CD14-positive monocyte (primary cell): ENCODE data around the gene LRRC7. TPM values are rescaled to one million over a fixed set of nuclear protein-coding genes. Genes with fewer than 3 reads are reported as not detected.

Source experiments
- DNase-seq, 3 donors: peaks; one replicate each; pipeline ENCODE4 v3.0.0-alpha.2; 2011 to 2022
- H2AFZ ChIP-seq: 2 replicates; pipeline ENCODE4 v1.6.0; 2012; ENCODE audit warnings: mild to moderate bottlenecking, low read depth, low read length, inconsistent platforms; ENCODE audit not compliant: insufficient read depth, poor library complexity, severe bottlenecking
- H3K27ac ChIP-seq, 2 donors: 1 replicate in 1 of 2; 2 replicates in 1 of 2; pipeline ENCODE4 v1.5.1; 2012 to 2013; ENCODE audit warnings: low read length in 2 of 2, control low read depth in 1 of 2, inconsistent platforms in 1 of 2, low read depth in 1 of 2, mild to moderate bottlenecking in 1 of 2
- H3K27me3 ChIP-seq, 2 donors: one replicate each; pipeline versions ENCODE4 v1.6.0 to v1.6.1; 2011 to 2013; ENCODE audit warnings: low read length in 2 of 2; ENCODE audit not compliant: control insufficient read depth in 2 of 2, insufficient read depth in 2 of 2
- H3K36me3 ChIP-seq, 2 donors: replicated peaks in 1 of 2; 1 replicate in 1 of 2; 2 replicates in 1 of 2; pipeline versions ENCODE4 v1.5.1 to v1.6.1; 2012 to 2013; ENCODE audit warnings: low read length in 2 of 2, control low read depth in 1 of 2, inconsistent platforms in 1 of 2, mild to moderate bottlenecking in 1 of 2; ENCODE audit not compliant: insufficient read depth in 2 of 2, control insufficient read depth in 1 of 2
- H3K4me1 ChIP-seq, 2 donors: 1 replicate in 1 of 2; 2 replicates in 1 of 2; pipeline versions ENCODE4 v1.5.1 to v1.6.1; 2012 to 2013; ENCODE audit warnings: low read length in 2 of 2, control low read depth in 1 of 2, inconsistent platforms in 1 of 2, mild to moderate bottlenecking in 1 of 2, moderate library complexity in 1 of 2; ENCODE audit not compliant: insufficient read depth in 2 of 2, control insufficient read depth in 1 of 2
- H3K4me2 ChIP-seq: replicated peaks from 2 replicates; pipeline ENCODE3; 2012; ENCODE audit warnings: low read length, moderate library complexity, mild to moderate bottlenecking; ENCODE audit not compliant: poor library complexity, severe bottlenecking; ENCODE audit errors: extremely low read depth
- H3K4me3 ChIP-seq, 3 experiments: fragments of 200-600 bp in 1 of 3; sonication (generic) in 1 of 3; replicated peaks in 1 of 3; 1 replicate in 2 of 3; 2 replicates in 1 of 3; pipeline ENCODE4 v1.5.1; 2011 to 2013; ENCODE audit warnings: low read length in 3 of 3, mild to moderate bottlenecking in 3 of 3, control low read depth in 2 of 3, low read depth in 2 of 3, inconsistent platforms in 1 of 3, moderate library complexity in 1 of 3
- H3K79me2 ChIP-seq: 2 replicates; pipeline ENCODE4 v1.6.0; 2012; ENCODE audit warnings: mild to moderate bottlenecking, control low read depth, inconsistent platforms, low read length, moderate library complexity; ENCODE audit not compliant: insufficient read depth
- H3K9ac ChIP-seq: 2 replicates; pipeline ENCODE4 v1.6.0; 2017; ENCODE audit warnings: low read length, mild to moderate bottlenecking; ENCODE audit not compliant: insufficient read depth, poor library complexity, severe bottlenecking
- H3K9me3 ChIP-seq, 2 donors: replicated peaks in 1 of 2; 1 replicate in 1 of 2; 2 replicates in 1 of 2; pipeline versions ENCODE4 v1.5.1 to v1.6.1; 2012 to 2013; ENCODE audit warnings: low read length in 2 of 2, control low read depth in 1 of 2; ENCODE audit not compliant: control insufficient read depth in 1 of 2, insufficient read depth in 1 of 2
- H4K20me1 ChIP-seq: 2 replicates; pipeline ENCODE4 v1.6.0; 2012; ENCODE audit warnings: mild to moderate bottlenecking, low read length, control low read depth, moderate library complexity; ENCODE audit not compliant: insufficient read depth
- H3K27ac Mint-ChIP-seq, 7 donors: one replicate each; pipeline ENCODE4 v1.8.0; 2020; ENCODE audit warnings: mild to moderate bottlenecking in 7 of 7, mixed read lengths in 7 of 7, moderate library complexity in 6 of 7, inconsistent platforms in 2 of 7
- H3K27me3 Mint-ChIP-seq, 3 donors: one replicate each; pipeline ENCODE4 v1.8.0; 2021 to 2022; ENCODE audit warnings: low read depth in 3 of 3, mild to moderate bottlenecking in 3 of 3, mixed read lengths in 3 of 3, moderate library complexity in 3 of 3, inconsistent platforms in 1 of 3
- H3K36me3 Mint-ChIP-seq, 2 donors: one replicate each; pipeline ENCODE4 v1.8.0; 2020; ENCODE audit warnings: mixed read lengths in 2 of 2, inconsistent platforms in 1 of 2, mild to moderate bottlenecking in 1 of 2
- H3K4me1 Mint-ChIP-seq: one replicate; pipeline ENCODE4 v1.8.0; 2020; ENCODE audit warnings: mild to moderate bottlenecking, mixed read lengths
- H3K4me3 Mint-ChIP-seq, 2 donors: one replicate each; pipeline ENCODE4 v1.8.0; 2020; ENCODE audit warnings: mild to moderate bottlenecking in 2 of 2, mixed read lengths in 2 of 2, moderate library complexity in 1 of 2
- H3K9me3 Mint-ChIP-seq, 7 donors: one replicate each; pipeline ENCODE4 v1.8.0; 2020 to 2022; ENCODE audit warnings: mixed read lengths in 7 of 7, mild to moderate bottlenecking in 6 of 7, moderate library complexity in 6 of 7, inconsistent platforms in 2 of 7
- CTCF ChIP-seq: fragments of 200-600 bp; IDR thresholded peaks from one replicate; pipeline ENCODE4 v1.8.0; 2022; ENCODE audit warnings: antibody characterized with exemption, mild to moderate bottlenecking
- WGBS: methylation state at CpG from one replicate; pipeline ENCODE4 v1.1.5; 2013; ENCODE audit warnings: missing lambda C conversion rate; ENCODE audit not compliant: insufficient coverage; 5-methylcytosine and 5-hydroxymethylcytosine counted together
- intact Hi-C, 2 donors: fragments of 100-400 bp; cut with micrococcal nuclease; formaldehyde crosslinking; loops; one replicate each; pipeline versions ENCODE4 v1.15.0 to v1.15.1; 2023
- polyA plus RNA-seq, 3 donors: library from polyadenylated mRNA; depleted of rRNA in 1 of 3; unstranded in 2 of 3; stranded (reverse) in 1 of 3; fragments of 300-500 nt in 2 of 3; fragments of >200 nt in 1 of 3; fragmentation: Illumina TruSeq in 2 of 3; gene quantifications; 1 replicate in 2 of 3; 2 replicates in 1 of 3; pipeline ENCODE4 v1.2.3, GENCODE V29; 2012 to 2021

Gene LRRC7
- polyA plus RNA-seq, 3 donors: not detected

- intact Hi-C loops: no loop called here
- DNase-seq: no peak
- no peak overlapping the region for H3K4me2 ChIP-seq
- no peaks in the 10 kb centered on the region for H4K20me1 ChIP-seq
- no peaks in the 10 kb centered on the region for H3K79me2 ChIP-seq
- Mint-ChIP-seq H3K36me3 (no peaks in the 10 kb centered on the region), H3K9me3 (peaks cover 0 to 6% (median 0%) of the 10 kb centered on the region in 7 donors), H3K4me1 (no peaks in the 10 kb centered on the region), H3K27ac (no peak overlapping the region), H3K27me3 (no peaks in the 10 kb centered on the region), H3K4me3 (no peak overlapping the region)
- no peaks in the 10 kb centered on the region for H3K4me1 ChIP-seq
- no peak overlapping the region for H3K27ac ChIP-seq
- no peaks in the 10 kb centered on the region for H3K9me3 ChIP-seq
- no peak for TF ChIP-seq CTCF
- H3K36me3 ChIP-seq: no peaks in the 10 kb centered on the region
- WGBS: no CpG with 5 or more reads among the region's 2 CpGs
- no peak overlapping the region for H2AFZ ChIP-seq
- H3K9ac ChIP-seq: no peak overlapping the region
- H3K27me3 ChIP-seq: no peaks in the 10 kb centered on the region
- H3K4me3 ChIP-seq: no peak overlapping the region
These were observed 266.6 kb downstream of the LRRC7 start for GRCh38 chr1:69834336-69834735.

DNA sequence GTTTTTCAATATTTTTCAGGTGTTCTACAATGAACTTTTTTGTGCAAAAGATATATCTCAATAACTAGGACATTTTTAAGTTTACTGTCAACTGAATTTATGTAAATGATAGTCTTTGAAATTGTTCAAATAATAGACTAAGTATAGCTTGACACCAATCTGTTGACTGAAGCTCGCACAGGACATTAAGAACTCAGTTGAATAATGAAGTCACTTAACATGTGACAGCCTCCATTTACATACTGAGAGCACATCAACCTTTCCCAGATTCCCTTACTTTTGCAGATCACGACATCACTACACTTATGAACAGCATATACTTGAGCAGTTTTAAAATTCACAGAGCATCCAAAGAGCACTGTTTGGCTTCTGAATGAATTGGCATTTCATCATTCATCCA is 268.2 kb downstream of the LRRC7 start:
- Histone ChIP-seq H4K20me1 (no peaks in the 10 kb centered on the region), H3K27ac (no peak overlapping the region), H3K27me3 (no peaks in the 10 kb centered on the region), H3K9ac (no peak overlapping the region), H3K79me2 (no peaks in the 10 kb centered on the region), H3K9me3 (no peaks in the 10 kb centered on the region), H2AFZ (no peak overlapping the region), H3K4me2 (no peak overlapping the region), H3K4me3 (no peak overlapping the region), H3K4me1 (no peaks in the 10 kb centered on the region), H3K36me3 (no peaks in the 10 kb centered on the region)
- intact Hi-C loops: no loop called here
- no peak for DNase-seq
- H3K9me3 Mint-ChIP-seq: peaks cover 0 to 6% (median 0%) of the 10 kb centered on the region in 7 donors
- H3K4me3 Mint-ChIP-seq: no peak overlapping the region
- H3K27me3 Mint-ChIP-seq: no peaks in the 10 kb centered on the region
- no peaks in the 10 kb centered on the region for H3K36me3 Mint-ChIP-seq
- TF ChIP-seq CTCF: no peak
- H3K4me1 Mint-ChIP-seq: no peaks in the 10 kb centered on the region
- WGBS: 89% methylated on average over 1 of the region's 2 CpGs
- H3K27ac Mint-ChIP-seq: no peak overlapping the region
